Gastrocnemius medialis (tissue), 4 donors: Measurements from ENCODE around the gene DIRAS2.

Source experiments
- POLR2A ChIP-seq, 2 donors: fragments of 450-650 bp; IDR thresholded peaks; one replicate each; pipeline ENCODE4 v1.6.1; 2017; ENCODE audit warnings: antibody characterized with exemption in 2 of 2, mild to moderate bottlenecking in 2 of 2, moderate library complexity in 2 of 2
- TF ChIP-seq, protein P1 (sequence below), 5 experiments: fragments of 450-650 bp in 3 of 5; fragments of 200-600 bp in 2 of 5; sonication (generic) in 2 of 5; IDR thresholded peaks in 4 of 5; conservative IDR thresholded peaks in 1 of 5; 1 replicate in 4 of 5; 2 replicates in 1 of 5; pipeline ENCODE4 v1.5.1; 2016 to 2019; ENCODE audit warnings: antibody characterized with exemption in 5 of 5, mild to moderate bottlenecking in 3 of 5, moderate library complexity in 3 of 5

DNA sequence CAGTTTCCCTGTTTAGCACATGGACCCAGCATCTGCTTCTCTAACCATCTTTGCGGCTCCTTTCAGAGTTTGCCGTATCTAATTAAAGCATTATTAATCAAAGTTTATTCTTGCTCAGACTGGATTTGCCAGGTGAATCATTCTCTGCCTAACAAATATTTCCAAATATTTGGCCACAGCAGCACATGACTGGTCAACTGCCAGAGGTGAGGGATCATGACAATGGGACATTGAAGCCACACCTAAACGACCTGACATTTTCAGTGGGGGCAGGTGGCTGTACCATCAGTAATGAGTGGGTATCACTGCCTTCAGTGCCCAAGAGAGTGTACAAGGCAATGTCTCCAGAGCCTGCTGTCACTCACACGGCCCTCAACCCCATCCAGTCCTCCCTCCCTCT is 80.4 kb downstream of the DIRAS2 start:
- no peak for TF ChIP-seq POLR2A (IDR thresholded peaks at IDR 0.05)
- TF ChIP-seq, protein P1, sequence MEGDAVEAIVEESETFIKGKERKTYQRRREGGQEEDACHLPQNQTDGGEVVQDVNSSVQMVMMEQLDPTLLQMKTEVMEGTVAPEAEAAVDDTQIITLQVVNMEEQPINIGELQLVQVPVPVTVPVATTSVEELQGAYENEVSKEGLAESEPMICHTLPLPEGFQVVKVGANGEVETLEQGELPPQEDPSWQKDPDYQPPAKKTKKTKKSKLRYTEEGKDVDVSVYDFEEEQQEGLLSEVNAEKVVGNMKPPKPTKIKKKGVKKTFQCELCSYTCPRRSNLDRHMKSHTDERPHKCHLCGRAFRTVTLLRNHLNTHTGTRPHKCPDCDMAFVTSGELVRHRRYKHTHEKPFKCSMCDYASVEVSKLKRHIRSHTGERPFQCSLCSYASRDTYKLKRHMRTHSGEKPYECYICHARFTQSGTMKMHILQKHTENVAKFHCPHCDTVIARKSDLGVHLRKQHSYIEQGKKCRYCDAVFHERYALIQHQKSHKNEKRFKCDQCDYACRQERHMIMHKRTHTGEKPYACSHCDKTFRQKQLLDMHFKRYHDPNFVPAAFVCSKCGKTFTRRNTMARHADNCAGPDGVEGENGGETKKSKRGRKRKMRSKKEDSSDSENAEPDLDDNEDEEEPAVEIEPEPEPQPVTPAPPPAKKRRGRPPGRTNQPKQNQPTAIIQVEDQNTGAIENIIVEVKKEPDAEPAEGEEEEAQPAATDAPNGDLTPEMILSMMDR (IDR thresholded peaks at IDR 0.05 in 4 of 5, conservative IDR thresholded peaks at IDR 0.05 in 1 of 5), result no peak
